Loucy (cell line): ENCODE measurements around the gene SPANXD.
"Not testable (repeated sequence)": the region's sequence is repeated elsewhere in the genome, so short reads cannot be mapped to it uniquely, and the experiment has no call there.

Experiments
- H2AFZ ChIP-seq: fragments of 200-600 bp; sonication (generic); 2 replicates; pipeline ENCODE4 v1.6.0; 2016; ENCODE audit warnings: antibody characterized with exemption, mild to moderate bottlenecking, low read length, moderate library complexity
- H3F3A ChIP-seq: fragments of 200-600 bp; 2 replicates; pipeline ENCODE4 v1.6.0; 2016; ENCODE audit warnings: antibody characterized with exemption, low read depth, mild to moderate bottlenecking
- H3K27me3 ChIP-seq: fragments of 200-600 bp; sonication (generic); 2 replicates; pipeline ENCODE4 v1.6.1; 2014; ENCODE audit warnings: low read length, mild to moderate bottlenecking; ENCODE audit not compliant: insufficient read depth, poor library complexity, severe bottlenecking
- H3K36me3 ChIP-seq: fragments of 200-600 bp; sonication (generic); 2 replicates; pipeline ENCODE4 v1.6.1; 2016; ENCODE audit warnings: low read length; ENCODE audit not compliant: insufficient read depth
- H3K4me1 ChIP-seq: fragments of 200-600 bp; sonication (generic); 2 replicates; pipeline ENCODE4 v1.5.1; 2014; ENCODE audit warnings: low read length, mild to moderate bottlenecking; ENCODE audit not compliant: insufficient read depth, poor library complexity, severe bottlenecking
- H3K4me2 ChIP-seq: fragments of 200-600 bp; sonication (generic); 2 replicates; pipeline ENCODE4 v1.6.0; 2014; ENCODE audit warnings: antibody characterized with exemption, low read length, low read depth, mild to moderate bottlenecking; ENCODE audit not compliant: poor library complexity, severe bottlenecking
- H3K4me3 ChIP-seq: fragments of 200-600 bp; sonication (generic); 2 replicates; pipeline ENCODE4 v1.5.1; 2014; ENCODE audit warnings: low read length, mild to moderate bottlenecking, mixed read lengths; ENCODE audit not compliant: poor library complexity, severe bottlenecking
- H3K79me2 ChIP-seq: fragments of 200-600 bp; sonication (generic); 2 replicates; pipeline ENCODE4 v1.6.1; 2014; ENCODE audit warnings: low read length; ENCODE audit not compliant: insufficient read depth
- H3K9ac ChIP-seq: fragments of 200-600 bp; sonication (generic); 2 replicates; pipeline ENCODE4 v1.6.0; 2014; ENCODE audit warnings: mild to moderate bottlenecking, low read depth, low read length, moderate library complexity; ENCODE audit not compliant: poor library complexity, severe bottlenecking
- H3K9me2 ChIP-seq: fragments of 200-600 bp; sonication (generic); replicated peaks from 2 replicates; pipeline ENCODE4 v1.6.1; 2016; ENCODE audit warnings: low read depth, low read length, mixed read lengths
- H3K9me3 ChIP-seq: fragments of 200-600 bp; sonication (generic); 2 replicates; pipeline ENCODE4 v1.6.1; 2014; ENCODE audit warnings: mild to moderate bottlenecking, antibody characterized with exemption, low read length, low read depth; ENCODE audit not compliant: insufficient read depth
- H4K20me1 ChIP-seq: fragments of 200-600 bp; sonication (generic); 2 replicates; pipeline ENCODE4 v1.6.0; 2014; ENCODE audit warnings: antibody characterized with exemption, low read length, mild to moderate bottlenecking; ENCODE audit not compliant: insufficient read depth, poor library complexity, severe bottlenecking
- CTCF ChIP-seq: fragments of 200-600 bp; sonication (generic); conservative IDR thresholded peaks from 2 replicates; pipeline ENCODE4 v1.5.1; 2014; ENCODE audit warnings: mild to moderate bottlenecking, antibody characterized with exemption, low read length
- EZH2phosphoT487 ChIP-seq: fragments of 200-600 bp; IDR thresholded peaks from 2 replicates; pipeline ENCODE4 v1.6.1; 2018; ENCODE audit warnings: antibody characterized with exemption, mild to moderate bottlenecking, moderate library complexity, borderline replicate concordance

SPANXD gene, protein sequence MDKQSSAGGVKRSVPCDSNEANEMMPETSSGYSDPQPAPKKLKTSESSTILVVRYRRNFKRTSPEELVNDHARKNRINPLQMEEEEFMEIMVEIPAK

GRCh38 chrX:141698639-141699038, at the start of gene SPANXD:
SPANXD (minus strand) TSS chrX:141698739; CDS start chrX:141698405, 334 bp downstream.
- H3K4me1 ChIP-seq: not testable (repeated sequence)

GRCh38 chrX:141742666-141743065, 44.1 kb upstream of the SPANXD start:
- Histone ChIP-seq H3K9me3 (no peaks in the 10 kb centered on the region), H3K36me3 (no peaks in the 10 kb centered on the region), H3K4me2 (no peak overlapping the region), H3K4me3 (no peak overlapping the region), H3K27me3 (no peaks in the 10 kb centered on the region), H3K4me1 (no peaks in the 10 kb centered on the region), H3K79me2 (no peaks in the 10 kb centered on the region), H4K20me1 (no peaks in the 10 kb centered on the region), H2AFZ (no peak overlapping the region), H3F3A (no peaks in the 10 kb centered on the region), H3K9me2 (no peaks in the 10 kb centered on the region), H3K9ac (no peak overlapping the region)
- no peak for TF ChIP-seq EZH2phosphoT487
- TF ChIP-seq CTCF: no peak

More at GRCh38 chrX:141698639-141699038, at the start of gene SPANXD:
- H3K4me3 ChIP-seq, H3K36me3 ChIP-seq, H3K9ac ChIP-seq, H2AFZ ChIP-seq, H3K27me3 ChIP-seq, H3K9me3 ChIP-seq, H4K20me1 ChIP-seq, H3K79me2 ChIP-seq, H3K4me2 ChIP-seq, H3K9me2 ChIP-seq, H3F3A ChIP-seq: not testable (repeated sequence)

GRCh38 chrX:141736656-141737055, 38.1 kb upstream of the SPANXD start:
- Histone ChIP-seq H3K4me3 (no peak overlapping the region), H4K20me1 (no peaks in the 10 kb centered on the region), H3F3A (no peaks in the 10 kb centered on the region), H3K27me3 (no peaks in the 10 kb centered on the region), H2AFZ (no peak overlapping the region), H3K4me2 (no peak overlapping the region), H3K9me2 (no peaks in the 10 kb centered on the region), H3K9ac (no peak overlapping the region), H3K79me2 (no peaks in the 10 kb centered on the region), H3K9me3 (no peaks in the 10 kb centered on the region), H3K4me1 (no peaks in the 10 kb centered on the region), H3K36me3 (no peaks in the 10 kb centered on the region)
- TF ChIP-seq EZH2phosphoT487 (no peak), CTCF (no peak)

DNA sequence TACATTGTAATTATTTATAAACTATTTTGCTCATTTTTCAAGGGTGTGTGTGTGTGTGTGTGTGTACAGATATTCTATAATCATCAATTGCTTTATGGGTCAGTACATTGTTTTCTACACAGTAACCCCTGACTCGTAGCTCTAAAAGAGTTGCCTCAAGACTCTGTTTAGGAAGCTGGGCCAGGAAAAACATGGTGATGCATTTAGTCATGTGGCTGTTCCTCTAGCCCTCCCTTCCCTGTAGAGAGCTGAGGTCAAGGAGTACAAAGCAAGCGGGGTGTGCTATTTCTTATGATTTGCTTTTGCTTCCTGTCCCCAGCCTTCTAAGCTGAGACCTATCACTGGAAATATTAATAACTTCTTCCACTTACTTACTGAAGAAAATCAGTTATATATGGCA, 34.8 kb upstream of the SPANXD start:
- Histone ChIP-seq H3F3A (no peaks in the 10 kb centered on the region), H2AFZ (no peak overlapping the region), H3K9ac (no peak overlapping the region), H3K4me2 (no peak overlapping the region), H4K20me1 (no peaks in the 10 kb centered on the region), H3K36me3 (no peaks in the 10 kb centered on the region), H3K4me1 (no peaks in the 10 kb centered on the region), H3K4me3 (no peak overlapping the region), H3K27me3 (no peaks in the 10 kb centered on the region), H3K79me2 (no peaks in the 10 kb centered on the region), H3K9me2 (no peaks in the 10 kb centered on the region), H3K9me3 (no peaks in the 10 kb centered on the region)
- TF ChIP-seq CTCF (no peak), EZH2phosphoT487 (no peak)
